Measurements from ENCODE around the gene SYT8.

SYT8 gene

GRCh38 chr11:1848640-1849430 lies 14.0 kb downstream of the SYT8 start:
- DNase-seq (ENCODE audit: low read depth in 1 of 2, low spot score in 1 of 2): no peak
- TF ChIP-seq GABPA (IDR thresholded peaks at IDR 0.05; ENCODE audit: low read depth) (no peak), POLR2AphosphoS5 (IDR thresholded peaks at IDR 0.05; ENCODE audit: low read depth) (no peak), CTCF (IDR thresholded peaks at IDR 0.05; ENCODE audit: insufficient read depth, low read length) (no peak), REST (IDR thresholded peaks at IDR 0.05; ENCODE audit: insufficient replicate concordance, low read depth) (no peak), SPI1 (IDR thresholded peaks at IDR 0.05; ENCODE audit: borderline replicate concordance, low read depth) (no peak)
- no peaks in the 10 kb centered on the region for H3K27me3 ChIP-seq (ENCODE audit: insufficient read depth, poor library complexity, severe bottlenecking)
- peak overlapping the region; percentile 98 for H3K27ac ChIP-seq (replicated peaks)
- H3K4me3 ChIP-seq (replicated peaks; ENCODE audit: insufficient read depth, low read length): no peak overlapping the region

- H3K27me3 ChIP-seq (ENCODE audit: insufficient read depth, poor library complexity, severe bottlenecking): no peaks in the 10 kb centered on the region
- no peak for DNase-seq (ENCODE audit: low read depth in 1 of 2, low spot score in 1 of 2)
- no peak for TF ChIP-seq POLR2AphosphoS5 (IDR thresholded peaks at IDR 0.05; ENCODE audit: low read depth)
- no peak for TF ChIP-seq SPI1 (IDR thresholded peaks at IDR 0.05; ENCODE audit: borderline replicate concordance, low read depth)
- no peak for TF ChIP-seq REST (IDR thresholded peaks at IDR 0.05; ENCODE audit: insufficient replicate concordance, low read depth)
- no peak for TF ChIP-seq GABPA (IDR thresholded peaks at IDR 0.05; ENCODE audit: low read depth)
- TF ChIP-seq CTCF (IDR thresholded peaks at IDR 0.05; ENCODE audit: insufficient read depth, low read length): no peak
- H3K4me3 ChIP-seq (replicated peaks; ENCODE audit: insufficient read depth, low read length): no peak overlapping the region
- H3K27ac ChIP-seq (replicated peaks): peak overlapping the region; percentile 98
These were observed 16.8 kb downstream of the SYT8 start for GRCh38 chr11:1851468-1852180.

- peak overlapping the region; percentile 98 for H3K27ac ChIP-seq (replicated peaks)
- DNase-seq (ENCODE audit: low read depth in 1 of 2, low spot score in 1 of 2): no peak
- H3K4me3 ChIP-seq (replicated peaks; ENCODE audit: insufficient read depth, low read length): peak overlapping the region; percentile 60; the same call in 1 of the 2 replicates
- no peaks in the 10 kb centered on the region for H3K27me3 ChIP-seq (ENCODE audit: insufficient read depth, poor library complexity, severe bottlenecking)
- TF ChIP-seq REST (IDR thresholded peaks at IDR 0.05; ENCODE audit: insufficient replicate concordance, low read depth): no peak
- no peak for TF ChIP-seq SPI1 (IDR thresholded peaks at IDR 0.05; ENCODE audit: borderline replicate concordance, low read depth)
These were observed 17.6 kb downstream of the SYT8 start for GRCh38 chr11:1852271-1852876.

All from HL-60 (cell line).